ENCODE results near the gene NR2F1-AS1. TPM values are rescaled to one million over a fixed set of nuclear protein-coding genes. Genes with fewer than 3 reads are reported as not detected.
"Not testable (repeated sequence)": the region's sequence is repeated elsewhere in the genome, so short reads cannot be mapped to it uniquely, and the experiment has no call there.

Gene NR2F1-AS1
- total RNA-seq, 2 experiments from 2014 or later: not detected

DNA sequence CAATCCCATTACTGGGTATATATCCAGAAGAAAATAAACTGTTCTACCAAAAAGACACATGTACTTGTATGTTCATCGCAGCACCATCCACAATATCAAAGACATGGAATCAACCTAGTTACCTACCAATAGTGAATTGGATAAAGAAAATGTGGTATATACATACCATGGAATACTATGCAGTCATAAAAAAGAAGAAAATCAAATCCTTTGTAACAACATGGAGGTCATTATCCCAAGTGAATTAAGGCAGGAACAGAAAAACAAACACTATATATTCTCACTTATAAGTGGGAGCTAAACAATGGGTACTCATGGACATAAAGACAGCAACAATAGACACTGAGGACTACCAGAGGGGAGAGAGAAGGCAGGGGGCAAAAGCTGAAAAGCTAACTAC, 67.7 kb downstream of the NR2F1-AS1 start:
- peaks cover 5% of the 10 kb centered on the region for H3K27me3 Mint-ChIP-seq
- no peaks in the 10 kb centered on the region for H3K36me3 Mint-ChIP-seq

DNA sequence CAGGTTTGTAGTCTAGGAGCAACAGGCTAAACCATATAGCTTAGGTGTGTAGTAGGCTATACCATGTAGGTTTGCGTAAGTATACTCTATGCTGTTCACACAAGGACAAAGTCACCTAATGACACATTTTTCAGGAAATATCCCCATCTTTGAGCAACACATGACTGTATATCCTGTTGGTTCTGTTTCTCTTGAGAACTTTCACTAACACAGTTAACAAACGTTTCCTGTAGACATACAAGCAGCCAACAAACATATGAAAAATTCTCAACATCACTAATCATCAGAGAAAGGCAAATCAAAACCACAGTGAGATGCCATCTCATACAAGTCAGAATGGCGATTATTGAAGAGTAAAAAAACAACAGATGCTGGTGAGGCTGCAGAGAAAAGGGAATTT, 68.2 kb downstream of the NR2F1-AS1 start:
- Mint-ChIP-seq H3K9me3 (no peaks in the 10 kb centered on the region), H3K4me1 (no peaks in the 10 kb centered on the region), H3K27ac (no peak overlapping the region), H3K36me3 (no peaks in the 10 kb centered on the region), H3K27me3 (peaks cover 5% of the 10 kb centered on the region), H3K4me3 (no peak overlapping the region)
- DNase-seq (no peak), ATAC-seq (ENCODE audit: low read depth) (no peak)
- POLR2A ChIA-PET: no interaction called here

More for the DNA sequence above, 67.7 kb downstream of the NR2F1-AS1 start:
- DNase-seq: no peak
- Mint-ChIP-seq H3K4me3 (no peak overlapping the region), H3K27ac (no peak overlapping the region), H3K9me3 (no peaks in the 10 kb centered on the region), H3K4me1 (no peaks in the 10 kb centered on the region)
- POLR2A ChIA-PET: no interaction called here
- ATAC-seq (ENCODE audit: low read depth): no peak

DNA sequence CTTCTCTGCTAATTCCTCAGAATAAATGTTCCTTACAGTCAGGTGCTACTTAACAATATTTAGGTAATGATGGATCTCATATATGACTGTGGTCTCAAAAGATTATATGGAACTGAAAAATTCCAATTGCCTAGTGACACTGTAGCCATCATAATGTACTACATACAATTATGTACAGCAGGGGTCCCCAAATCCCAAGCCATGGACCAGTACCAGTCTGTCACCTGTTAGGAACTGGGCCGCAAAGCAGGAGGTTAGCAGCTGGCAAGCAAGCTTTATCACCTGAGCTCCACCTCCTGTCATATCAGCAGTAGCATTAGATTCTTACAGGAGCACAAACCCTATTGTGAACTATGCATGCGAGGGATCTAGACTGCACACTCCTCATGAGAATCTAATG, 69.6 kb downstream of the NR2F1-AS1 start:
- ATAC-seq (ENCODE audit: low read depth) (no peak), DNase-seq (no peak)
- no peaks in the 10 kb centered on the region for H3K4me1 Mint-ChIP-seq
- H3K4me3 Mint-ChIP-seq: no peak overlapping the region
- no peaks in the 10 kb centered on the region for H3K9me3 Mint-ChIP-seq
- no peaks in the 10 kb centered on the region for H3K36me3 Mint-ChIP-seq
- H3K27ac Mint-ChIP-seq: no peak overlapping the region
- H3K27me3 Mint-ChIP-seq: peaks cover 5% of the 10 kb centered on the region
- POLR2A ChIA-PET: no interaction called here

DNA sequence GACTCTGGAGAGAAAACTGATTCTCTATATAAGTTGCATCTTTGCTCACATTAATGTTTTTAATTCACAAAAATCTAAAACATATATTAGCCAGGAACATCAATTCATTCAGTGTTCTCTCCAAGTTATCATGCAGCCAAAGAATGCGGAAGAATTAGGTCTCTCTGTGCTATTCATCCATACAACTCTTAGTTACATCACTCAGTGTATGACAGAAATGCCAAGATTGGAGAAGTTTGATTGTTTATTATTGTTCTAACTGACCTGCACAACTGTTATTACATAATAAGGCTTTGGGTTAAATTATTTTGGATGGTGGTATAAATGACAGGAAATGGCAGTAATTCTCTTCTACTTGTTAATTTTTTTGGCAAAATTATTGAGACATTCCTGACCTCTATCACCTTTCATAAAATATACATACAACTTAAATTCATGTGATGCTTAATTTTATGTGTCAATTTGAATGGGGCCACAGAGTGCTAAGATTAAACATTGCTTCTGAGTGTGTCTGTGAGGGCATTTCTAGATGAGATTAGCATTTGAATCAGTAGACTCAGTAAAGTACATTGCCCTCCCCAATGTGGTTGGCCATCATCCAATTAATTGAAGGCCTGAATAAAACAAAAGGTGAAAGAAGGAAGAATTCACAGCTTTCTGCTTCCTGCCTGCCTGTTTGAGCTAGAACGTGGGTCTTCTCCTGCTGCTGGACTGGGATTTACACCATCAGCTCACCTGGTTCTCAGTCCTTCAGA, 70.2 kb downstream of the NR2F1-AS1 start:
- H3K9me3 Mint-ChIP-seq: no peaks in the 10 kb centered on the region
- DNase-seq (no peak), ATAC-seq (ENCODE audit: low read depth) (no peak)
- no peaks in the 10 kb centered on the region for H3K36me3 Mint-ChIP-seq
- no peak overlapping the region for H3K4me3 Mint-ChIP-seq
- H3K27ac Mint-ChIP-seq: no peak overlapping the region
- no peaks in the 10 kb centered on the region for H3K4me1 Mint-ChIP-seq
- POLR2A ChIA-PET: no interaction called here
- H3K27me3 Mint-ChIP-seq: peaks cover 5% of the 10 kb centered on the region

DNA sequence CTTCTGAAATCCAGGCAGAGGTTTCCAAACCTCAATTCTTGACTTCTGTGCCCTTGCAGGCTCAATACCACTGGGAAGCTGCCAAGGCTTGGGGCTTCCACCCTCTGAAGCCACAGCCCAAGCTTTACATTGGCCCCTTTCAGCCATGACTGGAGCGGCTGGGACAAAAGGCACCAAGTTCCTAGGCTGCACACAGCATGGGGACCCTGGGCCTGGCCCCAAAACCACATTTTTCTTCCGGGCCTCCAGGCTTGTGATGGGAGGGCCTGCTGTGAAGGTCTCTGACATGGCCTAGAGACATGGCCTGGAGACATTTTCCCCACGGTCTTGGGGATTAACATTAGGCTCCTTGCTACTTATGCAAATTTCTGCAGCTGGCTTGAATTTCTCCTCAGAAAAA, 75.5 kb downstream of the NR2F1-AS1 start:
- H3K4me3 Mint-ChIP-seq; DNase-seq; H3K9me3 Mint-ChIP-seq; H3K4me1 Mint-ChIP-seq; H3K27me3 Mint-ChIP-seq; H3K27ac Mint-ChIP-seq; H3K36me3 Mint-ChIP-seq; ATAC-seq (ENCODE audit: low read depth); POLR2A ChIA-PET: not testable (repeated sequence)

DNA sequence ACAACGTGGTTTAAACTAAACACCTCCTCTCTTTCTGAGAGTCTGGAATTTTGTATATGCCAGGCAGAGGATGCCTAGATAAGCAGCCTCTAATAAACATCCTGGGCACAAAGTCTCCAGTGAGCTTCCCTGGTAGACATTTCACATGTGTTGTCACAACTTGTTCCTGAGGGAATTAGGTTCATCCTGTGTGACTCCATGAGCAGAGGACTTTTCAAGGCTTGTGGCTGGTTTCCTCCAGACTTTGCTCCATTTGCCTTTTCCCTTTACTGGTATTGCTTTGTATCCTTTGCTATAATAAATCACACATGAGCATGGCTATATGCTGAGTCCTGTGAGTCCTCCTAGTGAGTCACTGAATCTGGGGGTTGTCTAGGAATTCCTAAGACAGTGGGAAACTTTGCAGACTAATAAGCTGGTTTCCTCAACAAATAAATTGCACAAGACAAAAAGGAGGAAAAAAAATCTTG, 77.4 kb downstream of the NR2F1-AS1 start:
- POLR2A ChIA-PET: no interaction called here
- H3K4me3 Mint-ChIP-seq: no peak overlapping the region
- H3K4me1 Mint-ChIP-seq: no peaks in the 10 kb centered on the region
- no peaks in the 10 kb centered on the region for H3K27me3 Mint-ChIP-seq
- DNase-seq (no peak), ATAC-seq (ENCODE audit: low read depth) (no peak)
- no peaks in the 10 kb centered on the region for H3K36me3 Mint-ChIP-seq
- no peaks in the 10 kb centered on the region for H3K9me3 Mint-ChIP-seq
- H3K27ac Mint-ChIP-seq: no peak overlapping the region

DNA sequence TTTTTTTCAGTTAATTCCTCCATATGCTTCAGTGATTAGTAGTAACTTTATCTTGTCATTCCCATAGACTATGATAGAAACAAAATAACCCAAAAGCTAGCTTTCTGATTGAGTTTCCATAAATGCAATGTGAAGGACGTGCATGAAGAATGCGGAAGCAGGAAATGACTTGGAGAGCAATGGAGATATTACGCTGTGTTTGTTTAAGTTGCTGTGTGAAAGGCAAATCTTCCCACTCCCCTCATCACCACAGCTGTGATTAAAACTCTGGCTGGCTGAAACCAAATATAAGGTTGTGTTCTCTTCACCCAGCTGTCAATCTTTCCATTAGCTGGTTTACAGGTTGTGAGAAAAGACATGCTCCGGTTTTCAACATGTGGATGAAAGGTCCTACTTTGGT, 83.9 kb downstream of the NR2F1-AS1 start:
- DNase-seq (no peak), ATAC-seq (ENCODE audit: low read depth) (no peak)
- H3K36me3 Mint-ChIP-seq: no peaks in the 10 kb centered on the region
- H3K9me3 Mint-ChIP-seq: no peaks in the 10 kb centered on the region
- no peak overlapping the region for H3K4me3 Mint-ChIP-seq
- no peak overlapping the region for H3K27ac Mint-ChIP-seq
- no peaks in the 10 kb centered on the region for H3K4me1 Mint-ChIP-seq
- POLR2A ChIA-PET: no interaction called here
- no peaks in the 10 kb centered on the region for H3K27me3 Mint-ChIP-seq

DNA sequence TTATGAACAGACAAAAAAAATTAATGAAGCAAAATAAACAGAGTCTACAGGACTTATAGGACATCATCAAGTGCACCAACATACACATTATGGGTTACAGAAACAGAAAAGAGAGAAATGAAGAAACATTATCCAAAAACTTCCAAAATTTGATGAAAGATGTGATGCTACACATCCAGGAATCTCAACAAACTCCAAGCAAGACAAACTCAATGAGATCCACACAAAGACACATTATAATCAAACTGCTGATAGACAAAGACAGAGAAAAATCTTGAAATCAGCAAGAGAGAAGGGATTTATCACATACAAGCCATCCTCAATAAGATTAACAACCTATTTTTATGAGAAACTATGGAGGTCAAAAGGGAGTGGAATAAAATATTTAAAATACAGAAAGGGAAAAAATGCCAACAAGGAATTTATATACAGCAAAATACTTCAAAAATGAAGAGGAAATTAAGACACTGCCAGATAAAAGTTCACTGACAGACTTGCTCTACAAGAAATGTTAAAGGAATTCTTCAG, 101.0 kb downstream of the NR2F1-AS1 start:
- H3K27me3 Mint-ChIP-seq: no peaks in the 10 kb centered on the region
- no peaks in the 10 kb centered on the region for H3K4me1 Mint-ChIP-seq
- H3K36me3 Mint-ChIP-seq: no peaks in the 10 kb centered on the region
- no peak overlapping the region for H3K27ac Mint-ChIP-seq
- DNase-seq: no peak
- no peak overlapping the region for H3K4me3 Mint-ChIP-seq
- H3K9me3 Mint-ChIP-seq: peaks cover 6% of the 10 kb centered on the region
- ATAC-seq (ENCODE audit: low read depth): no peak
- POLR2A ChIA-PET: no interaction called here

DNA sequence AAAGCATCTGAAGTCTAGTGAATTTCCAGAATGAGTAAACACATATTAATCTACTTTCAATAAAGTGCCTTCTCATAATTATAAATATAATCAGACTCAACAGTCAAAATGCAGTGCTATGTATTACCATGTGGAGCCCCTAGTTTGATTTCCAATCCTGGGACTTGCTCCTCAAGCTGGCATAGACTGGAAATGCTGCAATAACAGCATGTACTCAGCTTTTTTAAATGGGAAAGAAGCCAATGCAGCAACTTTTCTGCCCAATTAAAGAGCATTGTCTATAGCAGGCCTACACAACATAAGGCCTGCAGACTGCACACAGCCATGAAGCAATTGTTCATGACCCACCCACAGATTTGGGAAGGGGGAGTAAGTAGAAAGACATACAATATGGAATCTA, 103.2 kb downstream of the NR2F1-AS1 start:
- no peak for DNase-seq
- Mint-ChIP-seq H3K27ac (no peak overlapping the region), H3K4me1 (no peaks in the 10 kb centered on the region), H3K9me3 (peaks cover 6% of the 10 kb centered on the region), H3K27me3 (peaks cover 2% of the 10 kb centered on the region), H3K36me3 (no peaks in the 10 kb centered on the region), H3K4me3 (no peak overlapping the region)
- ATAC-seq (ENCODE audit: low read depth): no peak
- POLR2A ChIA-PET: no interaction called here

DNA sequence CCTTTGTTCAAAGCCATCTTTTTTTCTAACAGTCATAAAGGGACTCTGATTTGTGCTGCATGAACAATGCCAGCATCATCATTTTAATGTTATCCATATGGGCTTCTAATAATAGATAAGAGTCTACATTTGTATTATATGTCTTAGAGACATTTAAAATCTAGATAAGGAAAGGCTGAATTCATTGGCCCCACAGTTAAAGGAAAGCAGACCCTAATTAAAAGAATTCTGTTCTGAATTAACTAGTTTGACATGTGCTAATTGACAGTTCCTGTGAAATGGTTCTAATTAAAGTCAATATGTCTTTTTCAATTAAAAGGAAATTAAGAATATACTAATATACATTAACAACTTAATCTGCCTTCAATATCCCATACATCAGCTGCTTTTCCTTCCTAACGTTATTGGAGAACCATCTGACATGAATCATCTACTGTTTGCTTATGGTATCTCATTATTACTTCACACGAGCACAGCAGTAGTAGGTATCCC, 104.7 kb downstream of the NR2F1-AS1 start:
- DNase-seq: no peak
- POLR2A ChIA-PET: no interaction called here
- H3K36me3 Mint-ChIP-seq: no peaks in the 10 kb centered on the region
- no peaks in the 10 kb centered on the region for H3K4me1 Mint-ChIP-seq
- H3K4me3 Mint-ChIP-seq: no peak overlapping the region
- no peak overlapping the region for H3K27ac Mint-ChIP-seq
- H3K9me3 Mint-ChIP-seq: peaks cover 6% of the 10 kb centered on the region
- no peak for ATAC-seq (ENCODE audit: low read depth)
- peaks cover 2% of the 10 kb centered on the region for H3K27me3 Mint-ChIP-seq

DNA sequence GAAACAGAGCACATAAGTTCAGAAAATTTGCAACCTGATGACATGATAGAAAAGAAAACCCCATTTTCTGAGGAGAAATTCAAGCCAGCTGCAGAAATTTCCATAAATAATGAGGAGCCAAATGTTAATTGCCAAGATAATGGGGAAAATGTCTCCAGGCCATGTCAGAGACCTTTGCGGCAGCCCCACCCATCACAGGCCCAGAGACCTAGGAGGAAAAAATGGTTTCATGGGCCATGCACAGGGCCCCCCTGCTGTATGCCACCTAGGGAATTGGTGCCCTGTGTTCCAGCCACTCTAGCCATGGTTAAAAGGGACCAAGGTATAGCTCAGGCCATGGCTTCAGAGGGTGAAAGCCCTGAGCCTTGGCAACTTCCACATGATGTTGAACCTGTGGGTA, 118.1 kb downstream of the NR2F1-AS1 start:
- POLR2A ChIA-PET: no interaction called here
- Mint-ChIP-seq H3K27ac (no peak overlapping the region), H3K4me3 (no peak overlapping the region), H3K27me3 (no peaks in the 10 kb centered on the region), H3K36me3 (no peaks in the 10 kb centered on the region), H3K4me1 (no peaks in the 10 kb centered on the region), H3K9me3 (peaks cover 8% of the 10 kb centered on the region)
- DNase-seq (no peak), ATAC-seq (ENCODE audit: low read depth) (no peak)

DNA sequence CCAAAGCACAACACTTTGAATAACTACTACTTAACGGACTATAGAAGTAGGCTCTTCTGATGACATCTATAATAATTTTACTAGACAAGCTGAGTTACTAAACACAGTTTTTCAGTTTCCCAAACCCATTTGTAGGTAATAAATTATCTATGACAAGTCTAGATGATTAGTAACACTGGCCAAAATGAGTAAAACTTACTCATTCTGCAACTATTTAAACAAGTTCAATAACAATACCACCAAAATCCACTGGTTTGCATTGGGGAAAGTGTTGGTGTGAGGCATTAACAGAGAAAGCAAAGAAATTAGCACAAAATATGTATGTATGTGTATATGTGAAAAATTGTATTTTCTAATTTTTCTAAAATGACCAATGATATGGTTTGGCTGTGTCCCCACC, 119.3 kb downstream of the NR2F1-AS1 start:
- Mint-ChIP-seq H3K4me1 (no peaks in the 10 kb centered on the region), H3K4me3 (no peak overlapping the region), H3K27me3 (no peaks in the 10 kb centered on the region), H3K27ac (no peak overlapping the region), H3K9me3 (peaks cover 8% of the 10 kb centered on the region), H3K36me3 (no peaks in the 10 kb centered on the region)
- POLR2A ChIA-PET: no interaction called here
- DNase-seq (no peak), ATAC-seq (ENCODE audit: low read depth) (no peak)

DNA sequence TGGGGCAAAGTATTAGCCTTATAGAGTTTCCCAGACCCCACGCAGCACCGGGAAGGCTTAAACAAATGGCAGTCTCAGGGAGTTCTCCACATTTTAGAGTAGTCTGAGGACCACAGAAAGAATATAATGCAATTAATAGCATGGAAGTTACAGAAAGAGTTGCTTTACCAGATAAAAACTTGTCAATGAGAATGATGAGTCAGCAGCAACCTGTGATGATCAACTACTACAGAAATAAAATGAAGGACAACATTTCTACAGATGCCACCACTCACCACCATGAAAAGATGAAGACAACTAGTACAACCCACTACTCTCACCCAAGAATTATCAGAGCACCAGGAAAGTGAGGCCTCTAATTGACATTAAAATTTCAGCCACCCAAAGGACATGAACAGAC, 120.7 kb downstream of the NR2F1-AS1 start:
- POLR2A ChIA-PET: no interaction called here
- ATAC-seq (ENCODE audit: low read depth): no peak
- no peak overlapping the region for H3K4me3 Mint-ChIP-seq

DNA sequence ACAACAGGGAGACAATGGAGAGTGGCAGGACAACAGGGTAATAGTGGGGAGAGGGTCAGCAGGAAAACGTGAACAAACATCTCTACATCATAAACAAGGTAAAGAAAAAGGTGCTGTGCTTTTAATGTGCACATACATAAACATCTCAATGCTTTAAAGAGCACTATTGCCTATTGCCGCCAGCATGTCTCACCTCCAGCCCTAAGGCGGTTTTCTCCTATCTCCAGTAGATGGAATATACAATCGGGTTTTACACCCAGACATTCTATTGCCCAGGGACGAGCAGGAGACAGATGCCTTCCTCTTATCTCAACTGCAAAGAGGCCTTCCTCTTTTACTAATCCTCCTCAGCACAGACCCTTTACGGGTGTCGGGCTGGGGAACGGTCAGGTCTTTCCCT, 124.2 kb downstream of the NR2F1-AS1 start:
- H3K4me3 Mint-ChIP-seq; H3K27ac Mint-ChIP-seq; POLR2A ChIA-PET; H3K27me3 Mint-ChIP-seq; H3K9me3 Mint-ChIP-seq; H3K36me3 Mint-ChIP-seq; H3K4me1 Mint-ChIP-seq; DNase-seq; ATAC-seq (ENCODE audit: low read depth): not testable (repeated sequence)

More for the DNA sequence above, 120.7 kb downstream of the NR2F1-AS1 start:
- H3K9me3 Mint-ChIP-seq: peaks cover 8% of the 10 kb centered on the region
- DNase-seq: no peak
- H3K27me3 Mint-ChIP-seq: no peaks in the 10 kb centered on the region
- no peak overlapping the region for H3K27ac Mint-ChIP-seq
- no peaks in the 10 kb centered on the region for H3K4me1 Mint-ChIP-seq
- H3K36me3 Mint-ChIP-seq: no peaks in the 10 kb centered on the region
